T-helper 9 cell (primary cell): ENCODE measurements around the gene NDRG2.
"Not testable (repeated sequence)": the region's sequence is repeated elsewhere in the genome, so short reads cannot be mapped to it uniquely, and the experiment has no call there.

Experiments used
- DNase-seq: peaks from one replicate; pipeline ENCODE4 v3.0.0-alpha.2; 2020

Gene NDRG2

GRCh38 chr14:21033133-21033698 lies 8.4 kb upstream of the NDRG2 start:
- DNase-seq: no peak

GRCh38 chr14:21032326-21033132 lies 7.7 kb upstream of the NDRG2 start:
- no peak for DNase-seq

- no peak for DNase-seq
These were observed 5.7 kb upstream of the NDRG2 start for GRCh38 chr14:21030531-21030930.

GRCh38 chr14:21029917-21030316 lies 5.1 kb upstream of the NDRG2 start, which contains the start of gene TPPP2:
Gene TPPP2, plus strand, starts transcription at chr14:21030217. Its CDS starts 365 bp downstream, at chr14:21030582.
- DNase-seq: no peak

GRCh38 chr14:21026988-21027315 lies 2.1 kb upstream of the NDRG2 start:
- DNase-seq: no peak

GRCh38 chr14:21026274-21026987 lies 1.6 kb upstream of the NDRG2 start:
- DNase-seq: no peak

GRCh38 chr14:21025371-21026273 lies 761 bp upstream of the NDRG2 start:
- DNase-seq: no peak

GRCh38 chr14:21023817-21024584 lies 860 bp downstream of the NDRG2 start:
- DNase-seq: peak; percentile 21

- no peak for DNase-seq
These were observed 1.7 kb downstream of the NDRG2 start for GRCh38 chr14:21023174-21023573.

- DNase-seq: no peak
These were observed 2.2 kb downstream of the NDRG2 start for GRCh38 chr14:21022686-21023085.

GRCh38 chr14:21020977-21021545 lies 3.8 kb downstream of the NDRG2 start:
- no peak for DNase-seq

- no peak for DNase-seq
These were observed 5.5 kb downstream of the NDRG2 start for GRCh38 chr14:21019366-21019765.

GRCh38 chr14:21018781-21019180 lies 6.1 kb downstream of the NDRG2 start:
- DNase-seq: no peak

- no peak for DNase-seq
These were observed 6.6 kb downstream of the NDRG2 start for GRCh38 chr14:21018286-21018685.

- DNase-seq: no peak
These were observed 7.2 kb downstream of the NDRG2 start for GRCh38 chr14:21017528-21018245.

- no peak for DNase-seq
These were observed 8.3 kb downstream of the NDRG2 start for GRCh38 chr14:21016413-21017190.

GRCh38 chr14:21015312-21015711 lies 9.5 kb downstream of the NDRG2 start:
- DNase-seq: no peak

- peak; percentile 87 for DNase-seq
These were observed 10.1 kb downstream of the NDRG2 start for GRCh38 chr14:21014761-21015190.

GRCh38 chr14:21011136-21011535 lies 13.7 kb downstream of the NDRG2 start:
- no peak for DNase-seq

- not testable (repeated sequence) for DNase-seq
These were observed 15.1 kb downstream of the NDRG2 start for GRCh38 chr14:21009721-21010120.
